Activated T-helper 2 cell treated with anti-CD3 and anti-CD28 coated beads, Interferon-gamma antibody, Interleukin-2, Interleukin-4, amounts not matched to agents 10 μg/mL and 5 μg/mL and 100 μg/mL, durations not matched to agents 14 hours and 24 hours and 36 hours (primary cell): ENCODE data around the gene MSI1. TPM values are rescaled to one million over a fixed set of nuclear protein-coding genes. Genes with fewer than 3 reads are reported as not detected.
"Not testable (repeated sequence)": the region's sequence is repeated elsewhere in the genome, so short reads cannot be mapped to it uniquely, and the experiment has no call there.

Experiments
- DNase-seq: peaks from one replicate; pipeline ENCODE4 v3.0.0; 2021; ENCODE audit warnings: low spot score
- H3K27ac Mint-ChIP-seq: one replicate; pipeline ENCODE4 v1.8.0; 2021; ENCODE audit warnings: mixed read lengths
- H3K27me3 Mint-ChIP-seq: one replicate; pipeline ENCODE4 v1.8.0; 2021; ENCODE audit warnings: low read depth, mixed read lengths
- H3K36me3 Mint-ChIP-seq: one replicate; pipeline ENCODE4 v1.8.0; 2021; ENCODE audit warnings: low read depth, mixed read lengths
- H3K4me1 Mint-ChIP-seq: one replicate; pipeline ENCODE4 v1.8.0; 2021; ENCODE audit warnings: low read depth, mixed read lengths
- H3K4me3 Mint-ChIP-seq: one replicate; pipeline ENCODE4 v1.8.0; 2021; ENCODE audit warnings: low read depth, mild to moderate bottlenecking, moderate library complexity, mixed read lengths
- H3K9me3 Mint-ChIP-seq: one replicate; pipeline ENCODE4 v1.8.0; 2021; ENCODE audit warnings: mixed read lengths
- intact Hi-C: fragments of 100-400 bp; cut with micrococcal nuclease; formaldehyde crosslinking; loops from one replicate; pipeline ENCODE4 v1.15.1; 2023
- total RNA-seq: library from RNA; stranded (reverse); gene quantifications from 2 replicates; pipeline ENCODE4 v1.2.3, GENCODE V29; 2022

MSI1 gene
- total RNA-seq, 1 donor from 2014 or later = 1.4 TPM

DNA sequence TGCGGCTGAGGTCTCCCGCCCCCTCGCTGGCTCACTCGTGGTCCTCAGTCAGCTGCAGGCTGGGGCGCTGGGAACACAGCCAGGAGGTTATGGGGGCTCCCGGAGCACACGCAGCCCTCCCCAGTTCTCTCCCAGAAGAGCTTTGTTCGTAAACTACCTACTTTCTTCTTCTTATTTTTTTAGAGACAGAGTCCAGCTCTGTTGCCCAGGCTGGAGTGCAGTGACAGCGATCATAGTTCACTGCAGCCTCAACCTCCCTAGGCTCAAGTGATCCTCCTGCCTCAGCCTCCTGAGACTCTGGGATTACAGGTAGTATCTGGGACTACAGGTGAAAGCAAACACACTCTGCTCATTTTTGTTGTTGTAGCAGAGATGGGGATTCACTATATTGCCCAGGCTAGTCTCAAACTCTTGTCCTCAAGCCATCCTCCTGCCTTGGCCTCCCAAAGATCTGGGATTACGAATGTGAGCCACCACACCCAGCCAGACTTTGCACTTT lies 25.9 kb downstream of the MSI1 start:
- no peaks in the 10 kb centered on the region for H3K36me3 Mint-ChIP-seq
- H3K4me3 Mint-ChIP-seq = no peak overlapping the region
- intact Hi-C loops = no loop called here
- DNase-seq = no peak
- H3K4me1 Mint-ChIP-seq = no peaks in the 10 kb centered on the region
- H3K9me3 Mint-ChIP-seq = peaks cover 6% of the 10 kb centered on the region
- H3K27ac Mint-ChIP-seq = no peak overlapping the region
- peaks cover 2% of the 10 kb centered on the region for H3K27me3 Mint-ChIP-seq

DNA sequence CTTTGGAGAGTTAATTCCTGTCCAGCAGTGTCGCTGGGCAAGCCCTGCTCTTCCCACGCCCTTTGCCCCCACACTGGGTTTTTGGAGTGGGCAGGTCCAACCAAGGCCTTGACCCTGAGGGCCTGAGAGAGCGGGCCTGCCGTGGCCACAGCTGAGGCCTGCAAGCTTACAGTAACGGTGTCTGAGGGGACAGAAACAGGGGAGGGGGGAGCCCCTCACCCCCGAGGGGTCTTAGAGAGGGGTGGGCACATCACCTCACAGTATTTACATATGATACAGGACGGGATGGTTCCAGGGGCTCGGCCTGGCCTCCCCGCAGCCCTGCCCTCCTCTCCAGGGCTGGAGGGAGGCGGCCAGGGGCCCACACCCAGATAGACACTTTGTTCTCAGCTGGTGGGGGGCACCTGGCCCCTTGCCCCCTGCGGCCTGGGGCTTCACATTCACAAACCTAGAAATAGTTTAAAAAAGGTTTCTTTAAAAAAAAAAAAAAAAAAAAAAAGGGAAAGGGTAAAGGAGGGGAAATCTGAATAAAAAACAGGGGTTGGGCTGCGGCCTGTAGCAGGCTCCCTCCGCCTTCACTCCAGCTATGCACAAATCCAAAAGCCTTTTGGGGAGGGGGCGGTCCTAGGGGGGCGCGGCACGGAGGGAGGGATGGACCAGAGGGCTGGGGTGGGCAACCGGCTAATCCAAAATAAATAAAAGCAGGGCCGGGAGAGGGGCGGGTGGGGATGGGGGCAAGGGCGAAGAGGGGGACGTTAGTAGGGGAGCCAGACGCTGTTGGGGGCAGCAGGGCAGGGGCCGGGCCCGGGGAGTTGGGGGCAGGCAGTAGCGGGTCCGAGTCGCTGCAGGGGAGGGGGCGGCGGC lies 26.6 kb downstream of the MSI1 start:
- no peaks in the 10 kb centered on the region for H3K4me1 Mint-ChIP-seq
- H3K27me3 Mint-ChIP-seq = peaks cover 7% of the 10 kb centered on the region
- no peak overlapping the region for H3K4me3 Mint-ChIP-seq
- H3K9me3 Mint-ChIP-seq = peaks cover 13% of the 10 kb centered on the region
- no peak overlapping the region for H3K27ac Mint-ChIP-seq
- no peak for DNase-seq
- peaks cover 5% of the 10 kb centered on the region for H3K36me3 Mint-ChIP-seq
- intact Hi-C loops = no loop called here

DNA sequence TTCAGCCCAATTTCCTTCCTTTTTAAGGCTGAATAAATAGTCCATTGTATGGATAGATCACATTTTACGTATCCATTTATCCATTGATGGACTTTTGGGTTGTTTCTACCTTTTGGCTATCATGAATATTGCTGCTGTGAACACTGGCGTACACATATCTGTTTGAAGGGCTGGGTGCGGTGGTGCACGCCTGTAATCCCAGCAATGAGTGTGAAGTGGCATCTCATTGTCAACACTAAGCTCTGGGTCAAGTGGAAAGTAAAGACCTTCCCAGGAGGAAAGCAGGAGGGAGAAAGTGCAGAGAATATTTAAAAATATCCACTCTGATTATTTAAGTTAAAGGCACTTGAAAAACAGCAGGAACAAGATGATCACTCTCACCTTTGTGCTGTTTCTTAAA lies 29.7 kb downstream of the MSI1 start:
- intact Hi-C loops = no loop called here
- Mint-ChIP-seq H3K9me3 (peaks cover 26% of the 10 kb centered on the region), H3K27me3 (peaks cover 7% of the 10 kb centered on the region), H3K4me1 (no peaks in the 10 kb centered on the region), H3K36me3 (peaks cover 6% of the 10 kb centered on the region), H3K27ac (no peak overlapping the region), H3K4me3 (no peak overlapping the region)
- DNase-seq = no peak

DNA sequence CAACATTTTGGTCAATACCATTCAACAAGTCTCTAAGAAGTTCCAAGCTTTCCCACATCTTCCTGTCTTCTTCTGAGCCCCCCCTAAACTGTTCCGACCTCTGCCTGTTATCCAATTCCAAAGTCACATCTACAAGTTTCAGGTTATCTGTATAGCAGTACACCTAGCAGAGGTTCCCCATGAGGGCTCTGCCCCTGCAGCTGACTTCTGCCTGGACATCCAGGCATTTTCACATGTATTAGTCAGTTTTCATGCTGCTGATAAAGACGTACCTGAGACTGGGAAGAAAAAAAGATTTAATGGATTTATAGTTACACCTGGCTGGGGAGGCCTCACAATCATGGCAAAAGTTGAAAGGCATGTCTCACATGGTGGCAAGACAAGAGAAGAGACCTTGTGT lies 31.2 kb downstream of the MSI1 start:
- Mint-ChIP-seq H3K27ac (no peak overlapping the region), H3K4me3 (no peak overlapping the region), H3K27me3 (peaks cover 7% of the 10 kb centered on the region), H3K9me3 (peaks cover 26% of the 10 kb centered on the region), H3K4me1 (no peaks in the 10 kb centered on the region), H3K36me3 (peaks cover 6% of the 10 kb centered on the region)
- intact Hi-C loops = no loop called here
- DNase-seq = no peak

DNA sequence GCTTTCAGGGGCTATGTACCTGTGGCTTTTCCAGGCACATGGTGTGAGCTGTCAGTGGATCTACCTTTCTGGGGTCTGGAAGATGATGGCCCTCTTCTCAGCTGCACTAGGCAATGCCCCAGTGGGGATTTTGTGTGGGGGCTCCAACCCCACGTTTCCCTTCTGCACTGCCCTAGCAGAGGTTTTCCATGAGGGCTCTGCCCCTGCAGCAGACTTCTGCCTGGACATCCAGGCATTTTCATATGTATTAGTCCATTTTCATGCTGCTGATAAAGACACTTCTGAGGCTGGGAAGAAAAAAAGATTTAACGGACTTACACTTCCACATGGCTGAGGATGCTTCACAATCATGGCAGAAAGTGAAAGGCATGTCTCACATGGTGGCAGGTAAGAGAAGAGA lies 32.6 kb downstream of the MSI1 start:
- intact Hi-C loops = not testable (repeated sequence)

DNA sequence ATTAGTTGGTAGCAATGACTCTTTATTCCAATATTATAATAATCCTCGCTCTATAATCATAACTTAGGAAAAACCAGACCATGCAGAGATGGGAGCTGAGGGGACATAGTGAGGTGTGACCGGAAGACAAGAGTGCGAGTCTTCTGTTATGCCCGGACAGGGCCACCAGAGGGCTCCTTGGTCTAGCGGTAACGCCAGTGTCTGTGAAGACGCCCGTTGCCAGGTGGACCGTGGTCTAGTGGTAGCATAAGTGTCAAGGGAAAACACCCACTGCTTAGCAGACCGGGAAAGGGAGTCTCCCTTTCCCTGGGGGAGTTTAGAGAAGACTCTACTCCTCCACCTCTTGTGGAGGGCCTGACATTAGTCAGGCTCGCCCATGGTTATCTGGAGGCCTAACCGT lies 33.5 kb downstream of the MSI1 start:
- H3K4me3 Mint-ChIP-seq, intact Hi-C loops, H3K27me3 Mint-ChIP-seq, DNase-seq, H3K27ac Mint-ChIP-seq, H3K36me3 Mint-ChIP-seq, H3K4me1 Mint-ChIP-seq: not testable (repeated sequence)
- H3K9me3 Mint-ChIP-seq = peaks cover 26% of the 10 kb centered on the region

More for the DNA sequence above, 32.6 kb downstream of the MSI1 start:
- H3K4me3 Mint-ChIP-seq, H3K27me3 Mint-ChIP-seq, H3K27ac Mint-ChIP-seq, H3K36me3 Mint-ChIP-seq, DNase-seq, H3K4me1 Mint-ChIP-seq: not testable (repeated sequence)
- peaks cover 26% of the 10 kb centered on the region for H3K9me3 Mint-ChIP-seq

DNA sequence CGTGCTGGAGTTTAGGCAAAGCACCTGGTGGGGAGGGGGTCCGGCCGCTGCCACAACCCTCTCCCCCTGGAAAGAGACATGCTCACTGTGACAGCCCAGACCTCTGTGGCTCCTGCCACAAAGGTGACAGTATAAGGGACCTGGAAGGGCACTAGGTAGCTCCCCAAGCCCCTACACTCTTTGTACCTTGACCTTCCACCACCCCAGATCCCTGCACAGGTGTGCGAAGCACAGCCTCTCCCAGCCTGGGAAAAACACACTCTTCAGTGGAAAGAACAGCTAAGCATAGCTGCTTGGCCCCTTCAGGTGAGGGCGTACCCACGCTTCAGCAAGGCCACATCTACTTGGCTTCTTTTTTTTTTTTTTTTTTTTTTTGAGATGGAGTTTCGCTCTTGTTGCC lies 36.4 kb downstream of the MSI1 start:
- H3K27ac Mint-ChIP-seq = no peak overlapping the region
- peaks cover 15% of the 10 kb centered on the region for H3K9me3 Mint-ChIP-seq
- H3K4me1 Mint-ChIP-seq = no peaks in the 10 kb centered on the region
- H3K4me3 Mint-ChIP-seq = no peak overlapping the region
- no peaks in the 10 kb centered on the region for H3K27me3 Mint-ChIP-seq
- peaks cover 2% of the 10 kb centered on the region for H3K36me3 Mint-ChIP-seq
- no peak for DNase-seq
- intact Hi-C loops = no loop called here

DNA sequence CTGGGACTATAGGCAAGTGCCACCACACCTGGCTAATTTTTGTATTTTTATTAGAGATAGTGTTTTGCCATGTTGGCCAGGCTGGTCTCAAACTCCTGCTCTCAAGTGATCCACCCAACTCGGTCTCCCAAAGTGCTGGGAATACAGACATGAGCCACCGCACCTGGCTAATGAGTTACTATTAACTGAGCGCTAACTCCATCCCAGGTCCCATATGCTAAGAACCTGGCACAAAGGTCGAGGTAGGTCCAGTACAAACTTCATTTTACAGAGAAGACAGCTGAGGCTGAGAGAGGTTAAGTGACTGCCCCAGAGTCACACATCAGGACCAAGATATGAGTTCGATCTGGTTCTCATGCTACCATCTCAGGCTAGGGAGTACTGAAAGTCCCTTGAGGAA lies 36.9 kb downstream of the MSI1 start:
- H3K9me3 Mint-ChIP-seq = peaks cover 11% of the 10 kb centered on the region
- no peak for DNase-seq
- no peaks in the 10 kb centered on the region for H3K4me1 Mint-ChIP-seq
- no peak overlapping the region for H3K4me3 Mint-ChIP-seq
- H3K27ac Mint-ChIP-seq = no peak overlapping the region
- no peaks in the 10 kb centered on the region for H3K36me3 Mint-ChIP-seq
- intact Hi-C loops = no loop called here
- no peaks in the 10 kb centered on the region for H3K27me3 Mint-ChIP-seq

DNA sequence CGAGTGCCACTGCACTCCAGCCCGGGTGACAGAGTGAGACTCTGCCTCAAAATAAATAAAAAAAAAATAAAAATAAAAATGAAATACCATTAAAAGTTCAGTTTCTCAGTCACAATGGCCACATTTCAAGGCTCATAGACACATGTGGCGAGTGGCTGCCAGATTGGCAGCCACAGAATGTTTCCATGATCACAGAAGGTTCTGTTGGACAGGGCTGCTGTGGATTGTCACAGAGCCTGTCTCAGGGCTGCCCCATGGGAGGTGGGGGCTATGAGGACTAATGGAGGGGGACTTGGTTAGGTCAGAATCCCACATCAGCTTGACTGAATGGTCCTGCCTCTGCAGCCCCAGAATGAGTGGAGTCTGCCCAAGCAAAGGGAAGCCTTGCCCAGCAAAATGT lies 37.6 kb downstream of the MSI1 start:
- H3K4me1 Mint-ChIP-seq = no peaks in the 10 kb centered on the region
- DNase-seq = no peak
- no peaks in the 10 kb centered on the region for H3K36me3 Mint-ChIP-seq
- H3K27me3 Mint-ChIP-seq = no peaks in the 10 kb centered on the region
- intact Hi-C loops = no loop called here
- H3K27ac Mint-ChIP-seq = no peak overlapping the region
- H3K4me3 Mint-ChIP-seq = no peak overlapping the region
- H3K9me3 Mint-ChIP-seq = peaks cover 6% of the 10 kb centered on the region

DNA sequence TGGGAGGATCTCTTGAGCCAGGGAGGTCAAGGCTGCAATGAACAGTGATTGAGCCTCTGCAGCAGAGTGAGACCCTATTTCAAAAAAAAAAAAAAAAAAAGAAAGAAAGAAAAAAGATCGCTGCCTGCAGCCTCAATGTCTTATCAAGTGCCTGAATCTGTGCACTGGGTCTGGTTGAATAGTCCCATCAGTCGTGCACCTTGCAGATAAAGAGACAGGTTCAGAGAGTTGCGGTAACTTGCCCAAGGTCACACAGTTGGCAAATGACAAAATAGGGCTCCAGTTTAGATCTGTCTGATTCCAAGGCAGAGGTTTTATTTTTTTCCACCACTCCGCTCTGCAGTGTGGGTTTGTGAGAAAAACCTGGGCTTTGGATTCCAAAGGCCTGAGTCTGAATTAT lies 40.7 kb downstream of the MSI1 start:
- no peak overlapping the region for H3K27ac Mint-ChIP-seq
- H3K4me3 Mint-ChIP-seq = no peak overlapping the region
- H3K36me3 Mint-ChIP-seq = no peaks in the 10 kb centered on the region
- peaks cover 3% of the 10 kb centered on the region for H3K27me3 Mint-ChIP-seq
- intact Hi-C loops = loop anchor here (5.0 to 10.0 kb wide), 2 partner anchors 109 to 257 kb away; partner anchors contain the start of genes COX6A1 and POP5
- no peaks in the 10 kb centered on the region for H3K9me3 Mint-ChIP-seq
- no peak for DNase-seq
- peaks cover 9% of the 10 kb centered on the region for H3K4me1 Mint-ChIP-seq

DNA sequence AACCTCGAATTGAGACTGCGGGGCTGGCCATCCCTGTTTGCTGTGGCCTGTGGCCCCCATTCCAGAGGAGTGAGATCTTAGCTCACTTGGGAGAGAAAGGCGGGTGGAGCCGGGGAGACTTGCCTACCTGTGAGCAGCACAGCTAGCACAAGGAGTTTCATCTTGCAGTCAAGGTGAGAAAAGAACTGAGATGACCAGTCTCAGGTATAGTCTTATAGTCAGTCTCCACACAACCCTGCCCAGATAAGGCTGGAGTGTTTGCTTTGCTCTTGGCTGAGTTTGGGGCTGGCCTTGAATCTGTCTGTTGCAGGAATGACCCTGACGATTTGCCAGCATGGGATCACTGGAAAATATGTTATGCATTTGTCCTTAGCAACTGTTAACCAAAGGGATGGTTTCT lies 41.4 kb downstream of the MSI1 start, which contains the start of gene PLA2G1B:
TSS of gene PLA2G1B (minus strand) at position 187 of the 400 bp plus-strand sequence. CDS start at position 161, 26 bp downstream.
- no peak for DNase-seq
- Mint-ChIP-seq H3K9me3 (no peaks in the 10 kb centered on the region), H3K27me3 (peaks cover 3% of the 10 kb centered on the region), H3K36me3 (no peaks in the 10 kb centered on the region), H3K4me1 (peaks cover 9% of the 10 kb centered on the region), H3K27ac (no peak within 1 kb of the TSS), H3K4me3 (no peak within 1 kb of the TSS)
- intact Hi-C loops = loop anchor here (5.0 to 10.0 kb wide), 2 partner anchors 110 to 257 kb away; partner anchors contain the start of genes COX6A1 and POP5

DNA sequence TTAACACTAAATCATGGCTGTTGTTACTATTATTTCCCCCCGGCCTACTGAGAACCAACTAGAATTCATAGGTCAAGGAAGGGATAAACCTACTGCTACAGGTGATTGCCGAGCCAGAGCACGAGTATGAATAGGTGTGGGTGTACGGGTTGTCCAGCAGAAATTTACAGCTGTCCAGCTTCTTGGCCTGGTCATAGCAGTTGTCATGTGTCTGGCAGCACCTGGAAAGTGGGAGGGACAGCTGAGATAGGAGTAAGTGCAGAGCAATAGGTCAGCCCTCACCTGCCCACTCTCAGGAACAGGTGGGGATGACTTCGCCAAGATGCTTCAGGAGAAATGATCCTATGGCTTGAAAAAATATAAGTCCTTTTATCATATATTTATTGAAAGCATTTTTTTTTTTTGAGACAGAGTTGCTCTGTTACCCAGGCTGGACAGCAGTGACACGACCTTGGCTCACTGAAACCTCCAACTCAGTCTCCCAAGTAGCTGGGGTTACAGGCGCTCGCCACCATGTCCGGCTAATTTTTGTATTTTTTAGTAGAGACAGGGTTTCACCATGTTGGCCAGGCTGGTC lies 44.0 kb downstream of the MSI1 start:
- Mint-ChIP-seq H3K27ac (no peak overlapping the region), H3K27me3 (peaks cover 3% of the 10 kb centered on the region), H3K36me3 (no peaks in the 10 kb centered on the region), H3K4me1 (peaks cover 9% of the 10 kb centered on the region), H3K4me3 (no peak overlapping the region), H3K9me3 (no peaks in the 10 kb centered on the region)
- intact Hi-C loops = loop anchor here (5.0 to 10.0 kb wide), 2 partner anchors 112 to 260 kb away; partner anchors contain the start of genes COX6A1 and POP5
- DNase-seq = no peak

DNA sequence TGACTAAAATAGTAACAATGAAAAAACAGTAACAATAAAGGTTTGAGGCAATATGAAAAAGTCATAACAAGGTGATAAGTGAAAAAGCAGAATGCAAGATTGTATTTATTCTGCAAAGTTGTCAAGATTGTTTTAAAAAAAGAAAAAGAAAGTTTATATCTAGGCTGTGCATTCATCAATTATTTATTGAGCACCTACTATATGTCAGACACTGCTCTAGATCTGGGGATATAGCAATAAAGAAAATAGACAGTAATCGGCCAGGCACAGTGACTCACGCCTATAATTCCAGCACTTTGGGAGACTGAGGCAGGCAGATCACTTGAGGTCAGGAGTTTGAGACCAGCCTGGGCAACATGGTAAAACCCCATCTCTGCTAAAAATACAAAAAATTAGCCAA lies 45.2 kb downstream of the MSI1 start:
- H3K4me1 Mint-ChIP-seq = peaks cover 9% of the 10 kb centered on the region
- H3K36me3 Mint-ChIP-seq = no peaks in the 10 kb centered on the region

More for the DNA sequence above, 45.2 kb downstream of the MSI1 start:
- H3K4me3 Mint-ChIP-seq = no peak overlapping the region
- H3K27ac Mint-ChIP-seq = no peak overlapping the region
- no peak for DNase-seq
- peaks cover 3% of the 10 kb centered on the region for H3K27me3 Mint-ChIP-seq
- intact Hi-C loops = loop anchor here (10.0 kb wide), 1 partner anchor 261 kb away; the partner anchor contains the start of gene POP5
- H3K9me3 Mint-ChIP-seq = no peaks in the 10 kb centered on the region
